PC-9 (cell line): ENCODE data around the gene UBE2E2.
"Not testable (repeated sequence)": the region's sequence is repeated elsewhere in the genome, so short reads cannot be mapped to it uniquely, and the experiment has no call there.

ENCODE experiments used
- CTCF ChIP-seq: fragments of 200-600 bp; sonication (generic); conservative IDR thresholded peaks from 2 replicates; pipeline ENCODE4 v1.6.1; 2017; ENCODE audit warnings: mixed run types, antibody characterized with exemption, mild to moderate bottlenecking, moderate library complexity
- EZH2 ChIP-seq: fragments of 200-600 bp; sonication (generic); IDR thresholded peaks from 2 replicates; pipeline ENCODE4 v1.8.0; 2017; ENCODE audit warnings: antibody characterized with exemption, low read depth

- not testable (repeated sequence) for TF ChIP-seq CTCF, EZH2
Observed at GRCh38 chr3:23336853-23337252, 133.7 kb downstream of the UBE2E2 start.
